Smooth muscle cell (in vitro differentiated cells): Measurements from ENCODE around the gene SUGCT. TPM values are rescaled to one million over a fixed set of nuclear protein-coding genes. Genes with fewer than 3 reads are reported as not detected.

ENCODE experiments used
- DNase-seq: peaks from one replicate; lab custom pipeline; 2025; ENCODE audit not compliant: unreplicated experiment; lab: John Stamatoyannopoulos, UW
- H2AFZ ChIP-seq: fragments of 200-600 bp; sonication (generic); 2 replicates; pipeline ENCODE4 v1.6.0; 2016; ENCODE audit warnings: antibody characterized with exemption, low read depth, mild to moderate bottlenecking
- H3F3A ChIP-seq: fragments of 200-600 bp; sonication (generic); 2 replicates; pipeline ENCODE4 v1.6.0; 2017; ENCODE audit warnings: antibody characterized with exemption, low read depth
- H3K27ac ChIP-seq: fragments of 200-600 bp; sonication (generic); 2 replicates; pipeline ENCODE4 v1.5.1; 2016; ENCODE audit warnings: low read depth, mild to moderate bottlenecking
- H3K27me3 ChIP-seq: fragments of 200-600 bp; sonication (generic); 2 replicates; pipeline ENCODE4 v1.6.1; 2016; ENCODE audit warnings: low read depth, mild to moderate bottlenecking
- H3K36me3 ChIP-seq: fragments of 200-600 bp; sonication (generic); 2 replicates; pipeline ENCODE4 v1.5.1; 2016; ENCODE audit warnings: low read depth
- H3K4me1 ChIP-seq: fragments of 200-600 bp; sonication (generic); 2 replicates; pipeline ENCODE4 v1.5.1; 2016; ENCODE audit warnings: low read depth
- H3K4me2 ChIP-seq: fragments of 200-600 bp; sonication (generic); 2 replicates; pipeline ENCODE4 v1.6.0; 2016; ENCODE audit warnings: mild to moderate bottlenecking
- H3K4me3 ChIP-seq: fragments of 200-600 bp; sonication (generic); 2 replicates; pipeline ENCODE4 v1.5.1; 2016; ENCODE audit warnings: mild to moderate bottlenecking
- H3K79me2 ChIP-seq: fragments of 200-600 bp; sonication (generic); 2 replicates; pipeline ENCODE4 v1.6.0; 2016; ENCODE audit warnings: low read depth, mild to moderate bottlenecking
- H3K9ac ChIP-seq: fragments of 200-600 bp; sonication (generic); 2 replicates; pipeline ENCODE4 v1.6.0; 2016; ENCODE audit warnings: low read depth
- H3K9me3 ChIP-seq: fragments of 200-600 bp; sonication (generic); replicated peaks from 2 replicates; pipeline ENCODE4 v1.5.1; 2016; ENCODE audit warnings: low read depth
- H4K20me1 ChIP-seq: fragments of 200-600 bp; sonication (generic); 2 replicates; pipeline ENCODE4 v1.6.0; 2016; ENCODE audit warnings: low read depth
- CTCF ChIP-seq: fragments of 200-600 bp; sonication (generic); IDR thresholded peaks from 2 replicates; pipeline ENCODE4 v1.5.1; 2017; ENCODE audit warnings: borderline replicate concordance, mild to moderate bottlenecking, antibody characterized with exemption; ENCODE audit not compliant: insufficient read depth, poor library complexity, severe bottlenecking
- whole genome bisulfite sequencing: methylation state at CpG from one replicate; pipeline ENCODE4 v1.1.7; 2016; ENCODE audit warnings: low lambda C conversion rate; 5-methylcytosine and 5-hydroxymethylcytosine counted together
- polyA plus RNA-seq: library from polyadenylated mRNA; unstranded; fragments of >200 nt; fragmentation: Nextera tagmentation; extraction: Ambion mirVana; gene quantifications from 2 replicates; pipeline ENCODE4 v1.2.1, GENCODE V29; 2016
- total RNA-seq: library from RNA; depleted of rRNA; stranded (reverse); fragments of >200 nt; gene quantifications from 2 replicates; pipeline ENCODE4 v1.2.3, GENCODE V29; 2014

SUGCT gene
- total and polyA plus RNA-seq, 2 experiments from 2014 or later: 16.9 to 65.8 TPM

GRCh38 chr7:40346554-40346953 is 211.7 kb downstream of the SUGCT start:
- no peaks in the 10 kb centered on the region for H3K9me3 ChIP-seq
- no peak for TF ChIP-seq CTCF
- no peak overlapping the region for H3K9ac ChIP-seq
- no peaks in the 10 kb centered on the region for H3K27me3 ChIP-seq
- no peak for DNase-seq
- no peak overlapping the region for H3K4me3 ChIP-seq
- H2AFZ ChIP-seq: no peak overlapping the region
- no peaks in the 10 kb centered on the region for H3K79me2 ChIP-seq
- no peaks in the 10 kb centered on the region for H3F3A ChIP-seq
- no peaks in the 10 kb centered on the region for H4K20me1 ChIP-seq
- H3K4me2 ChIP-seq: no peak overlapping the region
- H3K36me3 ChIP-seq: no peaks in the 10 kb centered on the region
- no peaks in the 10 kb centered on the region for H3K4me1 ChIP-seq
- H3K27ac ChIP-seq: no peak overlapping the region
- 92% methylated on average over 5 of the region's 5 CpGs for WGBS

GRCh38 chr7:40348126-40348728 is 213.4 kb downstream of the SUGCT start:
- no peak overlapping the region for H3K9ac ChIP-seq
- no peak for DNase-seq
- no peaks in the 10 kb centered on the region for H3K27me3 ChIP-seq
- no peaks in the 10 kb centered on the region for H3K79me2 ChIP-seq
- peak overlapping the region; percentile 17 for H3K4me2 ChIP-seq
- TF ChIP-seq CTCF: no peak
- H3F3A ChIP-seq: no peaks in the 10 kb centered on the region
- peak overlapping the region; percentile 47 for H3K27ac ChIP-seq
- H3K4me1 ChIP-seq: no peaks in the 10 kb centered on the region
- no peak overlapping the region for H2AFZ ChIP-seq
- no peaks in the 10 kb centered on the region for H3K36me3 ChIP-seq
- no peaks in the 10 kb centered on the region for H4K20me1 ChIP-seq
- H3K9me3 ChIP-seq: no peaks in the 10 kb centered on the region
- WGBS: 57% methylated on average over 7 of the region's 7 CpGs
- no peak overlapping the region for H3K4me3 ChIP-seq

GRCh38 chr7:40350100-40350499 is 215.3 kb downstream of the SUGCT start:
- Histone ChIP-seq H3K9ac (no peak overlapping the region), H3K4me1 (no peaks in the 10 kb centered on the region), H3K27ac (no peak overlapping the region), H3K4me3 (no peak overlapping the region), H3F3A (no peaks in the 10 kb centered on the region), H3K79me2 (no peaks in the 10 kb centered on the region), H3K4me2 (no peak overlapping the region), H2AFZ (no peak overlapping the region), H3K27me3 (no peaks in the 10 kb centered on the region), H3K36me3 (no peaks in the 10 kb centered on the region), H3K9me3 (no peaks in the 10 kb centered on the region), H4K20me1 (no peaks in the 10 kb centered on the region)
- DNase-seq: no peak
- 98% methylated on average over 4 of the region's 4 CpGs for WGBS
- no peak for TF ChIP-seq CTCF

GRCh38 chr7:40354711-40355110 is 219.9 kb downstream of the SUGCT start:
- Histone ChIP-seq H3K36me3 (no peaks in the 10 kb centered on the region), H3K27ac (no peak overlapping the region), H3K4me1 (no peaks in the 10 kb centered on the region), H3F3A (no peaks in the 10 kb centered on the region), H2AFZ (no peak overlapping the region), H3K79me2 (no peaks in the 10 kb centered on the region), H3K4me3 (no peak overlapping the region), H3K4me2 (no peak overlapping the region), H3K9me3 (no peaks in the 10 kb centered on the region), H3K9ac (no peak overlapping the region), H3K27me3 (no peaks in the 10 kb centered on the region), H4K20me1 (no peaks in the 10 kb centered on the region)
- WGBS: 94% methylated on average over 2 of the region's 2 CpGs
- no peak for TF ChIP-seq CTCF
- DNase-seq: no peak
